ENCODE measurements around the gene SLC25A22. TPM values are rescaled to one million over a fixed set of nuclear protein-coding genes. Genes with fewer than 3 reads are reported as not detected.

Gene SLC25A22
- total RNA-seq, 1 experiment from 2014 or later: 38.1 TPM

DNA sequence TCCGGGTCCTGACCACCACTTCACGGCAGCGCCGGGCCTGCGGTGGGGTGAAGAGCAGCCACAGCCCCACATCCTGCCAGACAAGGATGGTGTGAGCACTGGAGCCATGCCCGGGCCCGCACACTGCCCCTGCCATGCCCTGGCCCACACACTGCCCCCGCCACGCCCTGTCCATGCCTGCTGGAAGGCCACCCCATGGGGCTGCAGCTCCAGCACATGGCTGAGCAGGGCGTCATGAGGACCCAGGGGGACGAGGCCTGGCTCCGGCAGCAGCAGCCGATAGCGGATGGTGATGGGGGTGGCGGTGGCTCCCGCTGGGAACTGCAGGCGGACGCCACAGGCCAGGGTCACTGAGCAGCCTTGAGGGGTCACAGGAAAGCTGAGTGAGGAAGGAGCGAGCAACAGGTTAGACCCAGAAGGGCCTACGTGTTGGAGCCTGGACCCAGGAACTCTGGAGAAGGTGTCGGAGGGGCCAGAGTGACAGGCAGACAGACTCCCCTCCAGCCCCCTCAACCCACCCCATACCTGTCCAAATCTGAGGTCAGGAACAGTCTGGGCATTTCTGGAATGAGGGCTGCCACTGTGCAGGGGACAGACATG is 4.0 kb upstream of the SLC25A22 start:
- Histone ChIP-seq H3K4me3 (ENCODE audit: low read depth, low read length, poor library complexity, severe bottlenecking) (no peak overlapping the region), H3K36me3 (ENCODE audit: insufficient read depth, low read length, poor library complexity, severe bottlenecking) (peaks cover 13% of the 10 kb centered on the region), H3K27ac (ENCODE audit: low read depth, low read length, poor library complexity, severe bottlenecking) (no peak overlapping the region), H3K27me3 (replicated peaks; ENCODE audit: insufficient read depth, low read depth, low read length, poor library complexity) (no peaks in the 10 kb centered on the region), H3K9me3 (ENCODE audit: low read depth, low read length, poor library complexity, severe bottlenecking) (no peaks in the 10 kb centered on the region), H3K4me1 (ENCODE audit: insufficient read depth, low read length, poor library complexity, severe bottlenecking) (no peaks in the 10 kb centered on the region)
- POLR2A ChIA-PET (ENCODE audit: low non-redundant PET): no interaction called here
- TF ChIP-seq EZH2 (IDR thresholded peaks at IDR 0.05; ENCODE audit: borderline replicate concordance, low read depth, low read length, poor library complexity, severe bottlenecking): no peak
- TF ChIP-seq, protein P1, sequence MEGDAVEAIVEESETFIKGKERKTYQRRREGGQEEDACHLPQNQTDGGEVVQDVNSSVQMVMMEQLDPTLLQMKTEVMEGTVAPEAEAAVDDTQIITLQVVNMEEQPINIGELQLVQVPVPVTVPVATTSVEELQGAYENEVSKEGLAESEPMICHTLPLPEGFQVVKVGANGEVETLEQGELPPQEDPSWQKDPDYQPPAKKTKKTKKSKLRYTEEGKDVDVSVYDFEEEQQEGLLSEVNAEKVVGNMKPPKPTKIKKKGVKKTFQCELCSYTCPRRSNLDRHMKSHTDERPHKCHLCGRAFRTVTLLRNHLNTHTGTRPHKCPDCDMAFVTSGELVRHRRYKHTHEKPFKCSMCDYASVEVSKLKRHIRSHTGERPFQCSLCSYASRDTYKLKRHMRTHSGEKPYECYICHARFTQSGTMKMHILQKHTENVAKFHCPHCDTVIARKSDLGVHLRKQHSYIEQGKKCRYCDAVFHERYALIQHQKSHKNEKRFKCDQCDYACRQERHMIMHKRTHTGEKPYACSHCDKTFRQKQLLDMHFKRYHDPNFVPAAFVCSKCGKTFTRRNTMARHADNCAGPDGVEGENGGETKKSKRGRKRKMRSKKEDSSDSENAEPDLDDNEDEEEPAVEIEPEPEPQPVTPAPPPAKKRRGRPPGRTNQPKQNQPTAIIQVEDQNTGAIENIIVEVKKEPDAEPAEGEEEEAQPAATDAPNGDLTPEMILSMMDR (conservative IDR thresholded peaks at IDR 0.05; ENCODE audit: low read depth, low read length): no peak
- DNase-seq (ENCODE audit: low spot score): no peak
- CTCF ChIA-PET: no interaction called here
- intact Hi-C loops (cut with micrococcal nuclease; ENCODE audit: unreplicated experiment): no loop called here
- BruUV-seq (replicated peaks): no TSS peak

DNA sequence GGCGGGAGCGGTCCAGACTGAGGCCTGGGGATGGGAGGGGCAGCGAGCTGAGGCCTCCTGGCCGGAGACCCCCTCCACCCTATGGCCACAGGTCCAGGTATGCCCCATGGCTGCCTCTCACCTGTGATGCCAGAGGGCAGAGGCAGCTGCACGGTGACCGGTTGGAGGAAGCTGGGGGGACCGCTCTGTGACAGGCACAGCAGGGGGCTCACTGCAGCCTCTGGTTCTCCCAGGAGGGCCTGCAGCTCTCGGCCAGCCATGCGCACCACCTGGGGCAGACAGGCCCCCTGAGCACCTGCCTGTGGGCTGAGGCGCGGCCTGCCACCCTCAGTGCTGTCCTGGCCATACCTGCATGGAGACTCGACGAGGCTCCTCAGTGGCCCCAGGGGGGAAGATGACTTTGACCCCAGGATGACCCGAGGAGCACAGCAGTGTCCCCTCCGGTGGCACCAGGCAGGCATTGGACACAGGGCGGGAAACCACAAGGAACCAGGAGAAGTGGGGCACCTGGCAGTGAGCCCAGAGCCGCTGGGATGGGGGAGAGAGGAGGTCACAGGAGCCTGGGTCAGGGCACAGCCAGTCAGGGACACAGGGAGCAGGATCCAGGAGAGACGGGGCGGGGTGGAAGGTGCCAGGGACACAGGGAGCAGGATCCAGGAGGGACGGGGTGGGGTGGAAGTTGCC is 3.2 kb upstream of the SLC25A22 start:
- Histone ChIP-seq H3K4me1 (ENCODE audit: insufficient read depth, low read length, poor library complexity, severe bottlenecking) (no peaks in the 10 kb centered on the region), H3K4me3 (ENCODE audit: low read depth, low read length, poor library complexity, severe bottlenecking) (no peak overlapping the region), H3K27ac (ENCODE audit: low read depth, low read length, poor library complexity, severe bottlenecking) (no peak overlapping the region), H3K36me3 (ENCODE audit: insufficient read depth, low read length, poor library complexity, severe bottlenecking) (peaks cover 13% of the 10 kb centered on the region), H3K9me3 (ENCODE audit: low read depth, low read length, poor library complexity, severe bottlenecking) (no peaks in the 10 kb centered on the region), H3K27me3 (replicated peaks; ENCODE audit: insufficient read depth, low read depth, low read length, poor library complexity) (no peaks in the 10 kb centered on the region)
- intact Hi-C loops (cut with micrococcal nuclease; ENCODE audit: unreplicated experiment): no loop called here
- no peak for DNase-seq (ENCODE audit: low spot score)
- CTCF ChIA-PET: no interaction called here
- POLR2A ChIA-PET (ENCODE audit: low non-redundant PET): no interaction called here
- no peak for TF ChIP-seq EZH2 (IDR thresholded peaks at IDR 0.05; ENCODE audit: borderline replicate concordance, low read depth, low read length, poor library complexity, severe bottlenecking)
- TF ChIP-seq, protein P1 (conservative IDR thresholded peaks at IDR 0.05; ENCODE audit: low read depth, low read length): no peak
- BruUV-seq (replicated peaks): no TSS peak

DNA sequence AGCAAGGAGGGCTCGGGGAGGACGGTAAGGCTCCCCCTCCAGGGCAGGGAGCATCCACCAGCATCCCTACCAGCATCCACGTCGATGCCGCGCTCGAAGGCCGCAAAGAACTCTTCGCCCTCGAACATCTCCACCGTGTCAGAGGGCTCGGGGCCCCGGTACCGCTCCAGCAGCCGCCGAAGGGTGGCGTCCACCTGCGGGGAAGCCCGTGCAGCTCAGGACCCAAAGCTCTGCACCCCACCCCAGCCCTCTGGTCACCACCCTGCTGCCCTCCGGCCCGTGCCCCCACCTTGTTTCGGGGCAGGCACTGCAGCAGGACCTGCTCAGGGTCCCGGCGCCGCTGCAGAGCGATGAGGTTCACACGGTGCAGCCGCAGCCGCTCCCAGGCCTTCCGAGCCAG is 2.4 kb upstream of the SLC25A22 start:
- ChIA-PET POLR2A (ENCODE audit: low non-redundant PET) (no interaction called here), CTCF (no interaction called here)
- H3K27me3 ChIP-seq (replicated peaks; ENCODE audit: insufficient read depth, low read depth, low read length, poor library complexity): no peaks in the 10 kb centered on the region
- peaks cover 13% of the 10 kb centered on the region for H3K36me3 ChIP-seq (ENCODE audit: insufficient read depth, low read length, poor library complexity, severe bottlenecking)
- H3K4me3 ChIP-seq (ENCODE audit: low read depth, low read length, poor library complexity, severe bottlenecking): no peak overlapping the region
- H3K9me3 ChIP-seq (ENCODE audit: low read depth, low read length, poor library complexity, severe bottlenecking): no peaks in the 10 kb centered on the region
- no peak overlapping the region for H3K27ac ChIP-seq (ENCODE audit: low read depth, low read length, poor library complexity, severe bottlenecking)
- intact Hi-C loops (cut with micrococcal nuclease; ENCODE audit: unreplicated experiment): no loop called here
- peaks cover 5% of the 10 kb centered on the region for H3K4me1 ChIP-seq (ENCODE audit: insufficient read depth, low read length, poor library complexity, severe bottlenecking)
- DNase-seq (ENCODE audit: low spot score): no peak
- BruUV-seq (replicated peaks): no TSS peak
- no peak for TF ChIP-seq EZH2 (IDR thresholded peaks at IDR 0.05; ENCODE audit: borderline replicate concordance, low read depth, low read length, poor library complexity, severe bottlenecking)
- TF ChIP-seq, protein P1 (conservative IDR thresholded peaks at IDR 0.05; ENCODE audit: low read depth, low read length): no peak

Data from A673 (cell line).